HCT116 (cell line): ENCODE data around the gene ANXA2. TPM values are rescaled to one million over a fixed set of nuclear protein-coding genes. Genes with fewer than 3 reads are reported as not detected.

Experiments
- ATAC-seq: fragments of 200-7000 bp; cut with Tn5 transposase; 2 replicates; pipeline ENCODE4 v1.9.1; 2020; ENCODE audit warnings: mild to moderate bottlenecking, moderate library complexity
- BruUV-seq: library from RNA; stranded (reverse); fragments of 400-500 nt; replicated peaks from 2 replicates; lab custom pipeline; 2021; lab: Mats Ljungman, UMichigan
- CTCF ChIA-PET: fragments of 300-600 bp; sonication (Branson Sonifier 250); formaldehyde crosslinking; loops from one replicate; lab custom pipeline; 2021; ENCODE audit warnings: antibody characterized with exemption; lab: Charles Lee
- POLR2A ChIA-PET: fragments of 300-600, 350-600 bp; sonication (Branson Sonifier 250); formaldehyde crosslinking; loops from one replicate; lab custom pipeline; 2021; ENCODE audit warnings: antibody characterized with exemption; lab: Charles Lee
- RAD21 ChIA-PET, 2 experiments: fragments of 300-600 bp; sonication (Branson Sonifier 250); formaldehyde crosslinking; loops; one replicate each; lab custom pipeline; 2023; ENCODE audit warnings: low total read pairs in 2 of 2; ENCODE audit not compliant: uncharacterized antibody in 2 of 2, unreplicated experiment in 2 of 2, low non-redundant PET in 1 of 2; lab: Charles Lee
- DNase-seq: peaks from one replicate; pipeline ENCODE4 v3.0.0-alpha.2; 2010; ENCODE audit warnings: low read depth, low spot score
- H2AFZ ChIP-seq: fragments of 200-600 bp; shearing (Covaris generic), sonication (generic); 2 replicates; pipeline ENCODE4 v1.6.1; 2017; ENCODE audit warnings: low read depth, mixed run types, mixed read lengths, antibody characterized with exemption, low read length; ENCODE audit not compliant: poor library complexity, severe bottlenecking
- H3K27ac ChIP-seq: 2 replicates; pipeline ENCODE4 v1.5.1; 2012; ENCODE audit warnings: low read depth, low read length
- H3K27me3 ChIP-seq: fragments of 200-600 bp; sonication (generic); 2 replicates; pipeline ENCODE4 v1.6.1; 2016; ENCODE audit warnings: mixed run types, low read length, mixed read lengths; ENCODE audit not compliant: insufficient read depth
- H3K36me3 ChIP-seq, 2 experiments: fragments of 200-500 bp in 1 of 2; fragments of 200-600 bp in 1 of 2; sonication (Bioruptor generic) in 1 of 2; sonication (generic) in 1 of 2; 2 replicates each; pipeline versions ENCODE4 v1.5.1 to v1.6.1; 2014 to 2016; ENCODE audit warnings: low read length in 2 of 2, inconsistent platforms in 1 of 2, mixed read lengths in 1 of 2, mixed run types in 1 of 2; ENCODE audit not compliant: insufficient read depth in 2 of 2, control insufficient read depth in 1 of 2
- H3K4me1 ChIP-seq, 2 experiments: fragments of 200-600 bp in 1 of 2; sonication (generic) in 1 of 2; 2 replicates each; pipeline versions ENCODE4 v1.5.1 to v1.6.1; 2012 to 2017; ENCODE audit warnings: low read length in 2 of 2, inconsistent platforms in 1 of 2, mild to moderate bottlenecking in 1 of 2, mixed read lengths in 1 of 2, mixed run types in 1 of 2, moderate library complexity in 1 of 2; ENCODE audit not compliant: insufficient read depth in 2 of 2, control insufficient read depth in 1 of 2
- H3K4me2 ChIP-seq: fragments of 200-600 bp; sonication (generic); 2 replicates; pipeline ENCODE4 v1.6.1; 2017; ENCODE audit warnings: mixed run types, low read length, mixed read lengths
- H3K4me3 ChIP-seq, 2 experiments: fragments of 200-600 bp in 1 of 2; sonication (generic) in 1 of 2; replicated peaks in 1 of 2; 2 replicates each; pipeline ENCODE4 v1.5.1; 2011 to 2016; ENCODE audit warnings: low read length in 2 of 2, control low read depth in 1 of 2, low read depth in 1 of 2, mild to moderate bottlenecking in 1 of 2, mixed read lengths in 1 of 2, mixed run types in 1 of 2
- H3K79me2 ChIP-seq: fragments of 200-600 bp; sonication (generic); 2 replicates; pipeline ENCODE4 v1.6.1; 2017; ENCODE audit warnings: mild to moderate bottlenecking, mixed run types, low read length, moderate library complexity, mixed read lengths; ENCODE audit not compliant: insufficient read depth
- H3K9ac ChIP-seq: fragments of 200-600 bp; sonication (generic); 2 replicates; pipeline ENCODE4 v1.6.1; 2016; ENCODE audit warnings: low read length, mixed read lengths
- H3K9me2 ChIP-seq: fragments of 200-600 bp; sonication (generic), shearing (Covaris generic); 2 replicates; pipeline ENCODE4 v1.6.1; 2017; ENCODE audit warnings: mixed run types, mild to moderate bottlenecking, moderate library complexity; ENCODE audit not compliant: insufficient read depth
- H3K9me3 ChIP-seq, 2 experiments: fragments of 200-500 bp in 1 of 2; fragments of 200-600 bp in 1 of 2; sonication (Bioruptor generic) in 1 of 2; sonication (generic) in 1 of 2; 2 replicates each; pipeline ENCODE4 v1.6.1; 2014 to 2017; ENCODE audit warnings: low read length in 2 of 2, mixed read lengths in 2 of 2, inconsistent platforms in 1 of 2, low read depth in 1 of 2, mild to moderate bottlenecking in 1 of 2, mixed run types in 1 of 2, moderate library complexity in 1 of 2; ENCODE audit not compliant: control insufficient read depth in 1 of 2, insufficient read depth in 1 of 2
- H4K20me1 ChIP-seq: fragments of 200-600 bp; sonication (generic), shearing (Covaris generic); 2 replicates; pipeline ENCODE4 v1.6.1; 2017; ENCODE audit warnings: mixed run types, mild to moderate bottlenecking, moderate library complexity; ENCODE audit not compliant: insufficient read depth
- EZH2 ChIP-seq: fragments of 200-600 bp; sonication (generic); IDR thresholded peaks from 2 replicates; pipeline ENCODE4 v1.6.1; 2017; ENCODE audit warnings: antibody characterized with exemption, mixed run types
- JUND ChIP-seq: IDR thresholded peaks from 2 replicates; pipeline ENCODE4 v1.6.1; 2012
- POLR2A ChIP-seq: IDR thresholded peaks from 2 replicates; pipeline ENCODE4 v1.7.0; 2011; ENCODE audit warnings: borderline replicate concordance; ENCODE audit not compliant: insufficient read depth, insufficient read length; ENCODE audit errors: extremely low read depth
- RAD21 ChIP-seq: IDR thresholded peaks from 2 replicates; pipeline ENCODE4 v1.6.1; 2012; ENCODE audit warnings: low read depth, mild to moderate bottlenecking
- SIN3A ChIP-seq: IDR thresholded peaks from 2 replicates; pipeline ENCODE4 v1.6.1; 2012; ENCODE audit warnings: low read depth
- SP1 ChIP-seq: IDR thresholded peaks from 2 replicates; pipeline ENCODE4 v1.6.1; 2012; ENCODE audit warnings: low read depth
- YY1 ChIP-seq: IDR thresholded peaks from 2 replicates; pipeline ENCODE4 v1.6.1; 2011; ENCODE audit warnings: low read length, low read depth, moderate library complexity, mild to moderate bottlenecking; ENCODE audit not compliant: insufficient replicate concordance; ENCODE audit errors: extremely low read depth
- ZNF274 ChIP-seq: fragments of 200-500 bp; sonication (Bioruptor generic); IDR thresholded peaks from 2 replicates; pipeline ENCODE4 v1.6.1; 2014; ENCODE audit warnings: mild to moderate bottlenecking, low read depth, low read length, inconsistent platforms
- intact Hi-C: fragments of 100-400 bp; cut with micrococcal nuclease; formaldehyde crosslinking; loops from 2 replicates; pipeline ENCODE4 v1.10.0; 2022
- total RNA-seq: library from RNA; stranded (reverse); gene quantifications from one replicate; pipeline ENCODE4 v1.2.1, GENCODE V29; 2021; ENCODE audit not compliant: unreplicated experiment
- TF ChIP-seq, protein P1 (sequence below), 3 experiments: fragments of 200-600 bp in 1 of 3; sonication (generic) in 1 of 3; IDR thresholded peaks in 2 of 3; conservative IDR thresholded peaks in 1 of 3; 2 replicates each; pipeline ENCODE4 v1.5.1; 2012 to 2017; ENCODE audit warnings: low read depth in 2 of 3, low read length in 2 of 3, antibody characterized with exemption in 1 of 3, borderline replicate concordance in 1 of 3, control low read depth in 1 of 3, mild to moderate bottlenecking in 1 of 3, mixed read lengths in 1 of 3, mixed run types in 1 of 3, moderate library complexity in 1 of 3; ENCODE audit not compliant: insufficient read depth in 1 of 3
- TF ChIP-seq, protein P2 (sequence below): IDR thresholded peaks from 2 replicates; pipeline ENCODE4 v1.6.1; 2012

Gene ANXA2
- total RNA-seq, 1 experiment from 2014 or later: 1,298 TPM

DNA sequence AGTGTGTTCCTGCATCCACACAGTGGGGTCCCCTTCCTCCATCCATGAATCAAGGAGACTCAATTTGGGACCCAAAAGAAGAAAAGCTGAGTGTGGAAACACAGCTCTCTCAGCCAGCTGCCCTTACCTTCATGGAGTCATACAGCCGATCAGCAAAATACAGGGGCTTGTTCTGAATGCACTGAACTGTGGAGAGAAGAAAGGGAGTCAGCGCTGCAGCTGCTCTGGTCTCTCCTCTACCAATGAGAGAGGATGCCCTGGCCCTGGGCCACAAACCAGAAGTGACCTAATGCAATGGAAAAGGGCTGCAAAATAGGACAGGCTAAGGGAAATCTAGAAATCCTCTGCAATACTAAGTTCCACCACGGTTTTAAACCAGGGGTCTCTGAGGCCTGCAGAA, 46.7 kb downstream of the ANXA2 start:
- no peak for ATAC-seq
- peaks cover 86 to 91% of the 10 kb centered on the region in 2 experiments for H3K36me3 ChIP-seq
- ChIA-PET CTCF (no interaction called here), RAD21 (no interaction called here), POLR2A (no interaction called here)
- H3K27me3 ChIP-seq: no peaks in the 10 kb centered on the region
- peaks cover 0 to 19% of the 10 kb centered on the region in 2 experiments; a peak in 2 of 4 replicates for H3K4me1 ChIP-seq
- H2AFZ ChIP-seq: no peak overlapping the region
- BruUV-seq: no TSS peak
- no peak overlapping the region for H3K9ac ChIP-seq
- peaks cover 11% of the 10 kb centered on the region; the same call in 1 of the 2 replicates for H4K20me1 ChIP-seq
- H3K27ac ChIP-seq: no peak overlapping the region
- peaks cover 47% of the 10 kb centered on the region for H3K79me2 ChIP-seq
- H3K9me3 ChIP-seq: no peaks in the 10 kb centered on the region
- H3K4me2 ChIP-seq: no peak overlapping the region
- intact Hi-C loops: no loop called here
- H3K9me2 ChIP-seq: no peaks in the 10 kb centered on the region
- no peak overlapping the region for H3K4me3 ChIP-seq
- no peak for TF ChIP-seq EZH2
- TF ChIP-seq, protein P1, sequence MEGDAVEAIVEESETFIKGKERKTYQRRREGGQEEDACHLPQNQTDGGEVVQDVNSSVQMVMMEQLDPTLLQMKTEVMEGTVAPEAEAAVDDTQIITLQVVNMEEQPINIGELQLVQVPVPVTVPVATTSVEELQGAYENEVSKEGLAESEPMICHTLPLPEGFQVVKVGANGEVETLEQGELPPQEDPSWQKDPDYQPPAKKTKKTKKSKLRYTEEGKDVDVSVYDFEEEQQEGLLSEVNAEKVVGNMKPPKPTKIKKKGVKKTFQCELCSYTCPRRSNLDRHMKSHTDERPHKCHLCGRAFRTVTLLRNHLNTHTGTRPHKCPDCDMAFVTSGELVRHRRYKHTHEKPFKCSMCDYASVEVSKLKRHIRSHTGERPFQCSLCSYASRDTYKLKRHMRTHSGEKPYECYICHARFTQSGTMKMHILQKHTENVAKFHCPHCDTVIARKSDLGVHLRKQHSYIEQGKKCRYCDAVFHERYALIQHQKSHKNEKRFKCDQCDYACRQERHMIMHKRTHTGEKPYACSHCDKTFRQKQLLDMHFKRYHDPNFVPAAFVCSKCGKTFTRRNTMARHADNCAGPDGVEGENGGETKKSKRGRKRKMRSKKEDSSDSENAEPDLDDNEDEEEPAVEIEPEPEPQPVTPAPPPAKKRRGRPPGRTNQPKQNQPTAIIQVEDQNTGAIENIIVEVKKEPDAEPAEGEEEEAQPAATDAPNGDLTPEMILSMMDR (IDR thresholded peaks at IDR 0.05 in 2 of 3, conservative IDR thresholded peaks at IDR 0.05 in 1 of 3; ENCODE audit: borderline replicate concordance in 1 of 3, insufficient read depth in 1 of 3, low read depth in 2 of 3, low read length in 2 of 3): no peak
- no peak for TF ChIP-seq JUND
- TF ChIP-seq, protein P2, sequence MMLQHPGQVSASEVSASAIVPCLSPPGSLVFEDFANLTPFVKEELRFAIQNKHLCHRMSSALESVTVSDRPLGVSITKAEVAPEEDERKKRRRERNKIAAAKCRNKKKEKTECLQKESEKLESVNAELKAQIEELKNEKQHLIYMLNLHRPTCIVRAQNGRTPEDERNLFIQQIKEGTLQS: no peak
- no peak for TF ChIP-seq SIN3A
- no peak for TF ChIP-seq SP1
- TF ChIP-seq, all 23 proteins: peak for 0
- DNase-seq: no peak

DNA sequence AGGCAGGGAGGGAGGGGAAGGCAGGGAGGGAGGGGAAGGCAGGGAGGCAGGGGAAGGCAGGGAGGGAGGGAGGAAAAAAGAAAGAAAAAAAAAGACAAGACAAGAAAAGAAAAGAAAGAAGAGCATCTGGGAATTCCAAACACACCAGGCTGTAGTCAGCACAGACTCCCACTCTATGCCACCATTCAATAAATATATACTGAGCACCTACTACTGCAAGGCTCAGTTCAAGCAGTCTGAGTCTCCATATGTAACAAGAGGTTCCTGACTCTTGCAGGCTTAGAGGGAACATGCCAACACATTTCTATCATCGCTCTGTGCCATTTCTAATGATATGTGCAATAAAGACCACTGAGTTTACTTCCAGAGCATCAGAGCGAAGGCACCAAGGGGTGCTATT, 47.7 kb downstream of the ANXA2 start:
- H3K79me2 ChIP-seq: peaks cover 37% of the 10 kb centered on the region
- CTCF ChIA-PET: no interaction called here
- no peaks in the 10 kb centered on the region for H3K9me3 ChIP-seq
- no peak overlapping the region; the same call in 1 of the 2 replicates for H3K4me2 ChIP-seq
- DNase-seq: no peak
- intact Hi-C loops: no loop called here
- no peak overlapping the region for H3K4me3 ChIP-seq
- no TSS peak for BruUV-seq
- no peak overlapping the region for H3K9ac ChIP-seq
- RAD21 ChIA-PET: no interaction called here
- ATAC-seq: no peak
- TF ChIP-seq RAD21: no peak
- no peak for TF ChIP-seq POLR2A
- no peak for TF ChIP-seq YY1
- TF ChIP-seq ZNF274: no peak
- no peaks in the 10 kb centered on the region for H3K27me3 ChIP-seq
- peaks cover 11% of the 10 kb centered on the region; the same call in 1 of the 2 replicates for H4K20me1 ChIP-seq
- POLR2A ChIA-PET: interaction anchor here (0.6 kb wide), 1 partner anchor 8 kb away, joined by 3 read pairs; no protein-coding TSS in a partner anchor
- H3K9me2 ChIP-seq: no peaks in the 10 kb centered on the region
- peaks cover 79 to 89% of the 10 kb centered on the region in 2 experiments for H3K36me3 ChIP-seq
- H3K27ac ChIP-seq: no peak overlapping the region
- no peak overlapping the region for H2AFZ ChIP-seq
- peaks cover 0 to 19% of the 10 kb centered on the region in 2 experiments; a peak in 2 of 4 replicates for H3K4me1 ChIP-seq
